ENCODE results near the gene HOMER2.

HOMER2 gene

GRCh38 chr15:82855286-82856100 lies 97.0 kb downstream of the HOMER2 start:
- DNase-seq = peak; percentile 68

GRCh38 chr15:82854554-82854953 lies 98.0 kb downstream of the HOMER2 start:
- no peak for DNase-seq

GRCh38 chr15:82852941-82853561 lies 99.5 kb downstream of the HOMER2 start:
- peak; percentile 77 for DNase-seq

GRCh38 chr15:82851981-82852511 lies 100.5 kb downstream of the HOMER2 start:
- no peak for DNase-seq

DNA sequence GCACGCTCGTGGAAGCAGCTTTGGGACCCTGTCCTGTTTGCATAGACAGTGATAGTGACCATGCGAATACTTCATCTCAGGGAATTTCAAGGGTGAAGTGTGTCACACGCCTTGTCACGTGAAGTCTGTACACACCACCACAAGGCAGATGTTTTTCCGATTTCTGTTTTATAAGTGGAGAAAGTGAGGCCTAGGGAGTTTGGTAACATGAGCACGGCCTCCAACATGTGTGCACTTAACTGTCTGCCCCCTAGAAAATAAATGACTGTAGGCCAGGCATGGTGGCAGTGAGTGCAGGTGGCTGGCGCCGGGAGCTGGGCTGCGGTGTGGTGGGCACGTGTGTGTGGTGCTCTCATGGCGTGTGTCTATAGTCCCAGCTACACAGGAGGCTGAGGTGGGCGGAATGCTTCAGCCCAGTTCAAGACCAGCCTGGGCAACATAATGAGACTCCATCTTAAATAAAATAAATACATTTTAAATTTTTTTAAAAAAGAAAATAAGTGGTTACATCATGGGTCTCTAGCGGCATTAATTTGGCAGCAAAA lies 101.1 kb downstream of the HOMER2 start:
- DNase-seq = no peak

- DNase-seq = no peak
These were observed 101.8 kb downstream of the HOMER2 start for GRCh38 chr15:82850731-82851130.

DNA sequence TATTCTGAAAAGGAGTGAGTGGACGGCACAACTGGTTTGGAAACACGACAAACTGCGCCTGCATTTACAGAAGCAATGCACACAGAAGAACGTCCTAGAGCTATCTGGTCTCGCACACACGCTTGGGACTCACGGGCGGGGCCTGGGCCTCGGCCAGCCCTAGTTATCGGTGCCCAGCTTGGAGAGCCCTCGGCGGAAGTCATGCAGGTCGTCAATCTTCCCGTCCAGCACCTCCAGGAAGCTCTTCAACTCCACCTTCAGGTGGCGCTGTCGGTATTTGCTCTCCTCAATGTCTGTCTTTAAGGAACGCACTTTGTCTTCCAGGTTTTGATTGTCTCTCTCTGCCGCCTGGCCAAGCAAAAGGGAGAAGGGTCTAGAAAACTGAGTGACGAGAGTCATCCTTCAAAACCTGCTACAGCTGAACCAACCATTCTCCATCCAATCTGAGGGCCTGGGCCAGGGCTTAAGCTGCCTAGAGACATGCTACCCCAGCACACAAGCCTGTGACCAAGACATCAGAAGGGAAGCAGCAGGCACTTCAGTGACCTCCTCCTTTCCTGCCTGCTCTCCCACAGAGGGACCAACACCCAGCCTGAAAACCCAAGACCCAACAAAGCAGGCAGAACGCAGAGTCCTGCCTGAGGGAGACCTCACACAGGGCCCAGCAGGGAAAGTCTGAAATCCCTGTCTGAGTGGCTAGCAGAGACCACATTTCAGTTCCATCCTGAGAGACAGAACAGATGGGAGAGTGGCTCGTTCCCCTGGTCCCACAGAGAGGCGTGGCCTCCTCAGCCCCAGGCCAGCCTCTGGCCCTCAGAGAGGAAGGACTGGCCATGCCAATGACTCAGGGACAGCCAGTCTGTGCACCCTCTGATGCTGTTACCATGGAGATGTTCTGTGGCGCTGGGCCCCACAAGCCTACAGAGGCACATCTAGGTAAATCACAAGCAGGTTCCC lies 102.7 kb downstream of the HOMER2 start:
- peak; percentile 100 for DNase-seq

GRCh38 chr15:82848241-82848993 lies 104.1 kb downstream of the HOMER2 start:
- DNase-seq = no peak

GRCh38 chr15:82847703-82848102 lies 104.8 kb downstream of the HOMER2 start:
- no peak for DNase-seq

DNA sequence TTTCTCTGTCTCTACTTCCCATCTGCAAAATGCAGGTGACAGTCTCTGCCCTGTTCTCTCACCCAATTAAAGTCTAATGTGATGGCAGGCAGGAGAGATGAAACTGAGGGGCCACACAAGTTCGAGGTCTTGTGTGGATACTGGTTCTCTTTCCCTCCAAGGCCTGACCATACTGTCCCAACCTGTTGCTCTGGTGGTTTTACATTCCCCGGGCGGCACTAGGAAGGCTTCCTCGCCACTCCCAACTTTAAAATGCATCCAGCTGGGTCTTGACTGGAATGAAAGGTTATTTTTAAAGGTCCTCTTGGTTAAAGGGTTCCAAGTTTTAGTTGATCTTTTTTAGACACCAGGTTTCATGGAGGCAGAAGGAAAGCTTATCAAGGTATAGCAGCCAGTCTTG lies 105.9 kb downstream of the HOMER2 start:
- peak; percentile 31 for DNase-seq

GRCh38 chr15:82845686-82846085 lies 106.8 kb downstream of the HOMER2 start:
- DNase-seq = no peak

DNA sequence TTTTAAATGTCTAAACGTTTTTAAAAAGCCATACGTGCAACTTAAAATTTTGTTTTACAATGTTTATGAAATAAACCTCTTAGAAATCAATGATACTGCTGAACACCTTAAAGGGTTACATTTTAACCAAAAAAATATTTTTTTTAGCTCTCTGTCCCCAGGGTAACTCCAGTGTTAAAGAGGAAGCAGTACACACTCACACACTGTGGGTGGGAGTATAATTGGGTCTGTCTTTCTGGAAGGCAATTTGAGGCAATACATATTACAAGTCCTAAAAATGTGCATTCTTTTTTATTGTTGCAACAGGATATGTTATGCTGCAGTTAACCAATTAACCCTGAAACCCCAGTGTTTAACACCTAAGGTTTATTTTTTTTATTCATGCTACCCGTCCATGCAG lies 109.0 kb downstream of the HOMER2 start:
- DNase-seq = no peak

- no peak for DNase-seq
These were observed 112.4 kb downstream of the HOMER2 start for GRCh38 chr15:82840166-82840565.

GRCh38 chr15:82839136-82839535 lies 113.4 kb downstream of the HOMER2 start:
- DNase-seq = no peak

GRCh38 chr15:82838096-82838735 lies 114.3 kb downstream of the HOMER2 start:
- no peak for DNase-seq

DNA sequence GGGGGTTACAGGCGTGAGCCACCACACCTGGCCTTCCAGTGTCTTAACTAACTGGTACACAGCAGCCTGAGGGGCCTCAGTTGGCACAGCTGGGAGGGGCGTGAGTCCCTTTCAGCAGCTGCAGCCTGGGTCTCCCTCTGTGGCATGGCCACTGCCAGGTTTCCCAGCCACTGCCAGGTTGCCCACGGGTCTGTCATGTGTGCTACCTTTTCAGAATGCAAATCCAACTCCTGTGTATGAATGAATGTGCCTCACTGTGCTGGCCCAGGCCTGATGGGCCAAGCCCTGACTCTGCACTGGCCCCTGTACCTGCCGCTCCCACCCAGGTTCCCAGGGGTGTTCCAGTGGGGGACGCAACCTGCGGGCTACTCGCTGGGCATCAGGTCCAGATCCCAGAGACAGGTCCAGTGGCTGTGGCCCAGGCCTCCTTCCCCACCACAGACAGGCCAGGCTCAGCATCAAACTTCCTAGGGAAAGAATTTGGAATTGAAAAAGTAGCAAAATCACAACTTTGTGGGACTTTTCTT lies 117.1 kb downstream of the HOMER2 start:
- no peak for DNase-seq

GRCh38 chr15:82833362-82833682 lies 119.2 kb downstream of the HOMER2 start:
- DNase-seq = no peak

- no peak for DNase-seq
These were observed 119.7 kb downstream of the HOMER2 start for GRCh38 chr15:82832601-82833361.

- no peak for DNase-seq
These were observed 120.5 kb downstream of the HOMER2 start for GRCh38 chr15:82831894-82832600.
